PFSK-1 (cell line): ENCODE measurements around the gene EEFSEC.

Experiments used
- POLR2AphosphoS5 ChIP-seq: IDR thresholded peaks from 2 replicates; pipeline ENCODE4 v1.6.1; 2012; ENCODE audit warnings: low read depth, mild to moderate bottlenecking, control low read depth, low read length, moderate library complexity
- REST ChIP-seq, 2 experiments: IDR thresholded peaks; 2 replicates each; pipeline versions ENCODE4 v1.6.1 to v1.8.0; 2011 to 2012; ENCODE audit warnings: low read depth in 2 of 2, low read length in 2 of 2, control low read depth in 1 of 2, inconsistent platforms in 1 of 2, mild to moderate bottlenecking in 1 of 2, moderate library complexity in 1 of 2; ENCODE audit not compliant: insufficient read depth in 1 of 2
- SIN3A ChIP-seq: IDR thresholded peaks from 2 replicates; pipeline ENCODE4 v1.6.1; 2012; ENCODE audit warnings: mild to moderate bottlenecking, low read length, moderate library complexity, borderline replicate concordance; ENCODE audit not compliant: insufficient read depth
- TAF1 ChIP-seq: IDR thresholded peaks from 2 replicates; pipeline ENCODE4 v1.6.1; 2012; ENCODE audit warnings: low read length, control low read depth, borderline replicate concordance; ENCODE audit not compliant: insufficient read depth

DNA sequence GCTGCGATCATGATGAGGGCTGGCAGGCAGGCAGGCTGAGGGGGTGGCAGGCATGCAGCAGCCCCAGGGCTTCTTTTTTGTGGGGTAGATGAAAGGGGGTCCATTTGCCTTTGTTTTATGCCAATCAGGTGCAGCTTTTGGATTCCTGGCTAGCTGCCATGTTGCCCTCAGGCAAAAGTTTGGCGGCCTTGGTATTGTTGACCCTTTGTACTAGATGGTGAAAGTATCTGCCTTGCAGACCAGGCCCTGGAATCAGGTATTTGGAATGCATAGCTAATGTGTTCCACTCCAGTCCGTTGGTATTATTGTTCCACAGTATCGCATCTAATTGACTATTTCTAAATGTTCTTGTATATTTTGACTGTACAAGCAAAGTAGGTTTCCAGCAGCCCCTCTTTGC, 35.0 kb downstream of the EEFSEC start:
- TF ChIP-seq REST (IDR thresholded peaks at IDR 0.05; ENCODE audit: insufficient read depth in 1 of 2, low read depth in 2 of 2, low read length in 2 of 2): no peak
- no peak for TF ChIP-seq TAF1
- TF ChIP-seq POLR2AphosphoS5: no peak
- no peak for TF ChIP-seq SIN3A
